ENCODE measurements around the gene AKAP1. TPM values are rescaled to one million over a fixed set of nuclear protein-coding genes. Genes with fewer than 3 reads are reported as not detected.

Gene AKAP1
- total RNA-seq, 1 donor from 2014 or later, result 24.6 TPM

GRCh38 chr17:57075193-57075592 lies 9.9 kb upstream of the AKAP1 start:
- H3K27ac Mint-ChIP-seq (ENCODE audit: unreplicated experiment), result no peak overlapping the region
- TF ChIP-seq CTCF (IDR thresholded peaks at IDR 0.05; ENCODE audit: unreplicated experiment), result no peak
- DNase-seq (ENCODE audit: low spot score), result no peak
- H3K9me3 Mint-ChIP-seq (ENCODE audit: unreplicated experiment), result no peaks in the 10 kb centered on the region
- H3K4me3 Mint-ChIP-seq (ENCODE audit: unreplicated experiment), result no peak overlapping the region
- H3K4me1 Mint-ChIP-seq (ENCODE audit: unreplicated experiment), result peaks cover 5% of the 10 kb centered on the region
- no peaks in the 10 kb centered on the region for H3K36me3 Mint-ChIP-seq (ENCODE audit: low read depth, unreplicated experiment)
- H3K27me3 Mint-ChIP-seq (ENCODE audit: unreplicated experiment), result no peaks in the 10 kb centered on the region

- Mint-ChIP-seq H3K4me1 (ENCODE audit: unreplicated experiment) (peaks cover 4% of the 10 kb centered on the region), H3K9me3 (ENCODE audit: unreplicated experiment) (no peaks in the 10 kb centered on the region), H3K27ac (ENCODE audit: unreplicated experiment) (no peak overlapping the region), H3K4me3 (ENCODE audit: unreplicated experiment) (no peak overlapping the region), H3K36me3 (ENCODE audit: low read depth, unreplicated experiment) (no peaks in the 10 kb centered on the region), H3K27me3 (ENCODE audit: unreplicated experiment) (no peaks in the 10 kb centered on the region)
- no peak for DNase-seq (ENCODE audit: low spot score)
- no peak for TF ChIP-seq CTCF (IDR thresholded peaks at IDR 0.05; ENCODE audit: unreplicated experiment)
These were observed 9.3 kb upstream of the AKAP1 start for GRCh38 chr17:57075785-57076184.

- Mint-ChIP-seq H3K36me3 (ENCODE audit: low read depth, unreplicated experiment) (no peaks in the 10 kb centered on the region), H3K27ac (ENCODE audit: unreplicated experiment) (no peak overlapping the region), H3K27me3 (ENCODE audit: unreplicated experiment) (peaks cover 1% of the 10 kb centered on the region), H3K4me3 (ENCODE audit: unreplicated experiment) (no peak overlapping the region), H3K9me3 (ENCODE audit: unreplicated experiment) (no peaks in the 10 kb centered on the region), H3K4me1 (ENCODE audit: unreplicated experiment) (peaks cover 9% of the 10 kb centered on the region)
- no peak for TF ChIP-seq CTCF (IDR thresholded peaks at IDR 0.05; ENCODE audit: unreplicated experiment)
- no peak for DNase-seq (ENCODE audit: low spot score)
These were observed 8.0 kb upstream of the AKAP1 start for GRCh38 chr17:57077000-57077399.

GRCh38 chr17:57078274-57078673 lies 6.8 kb upstream of the AKAP1 start:
- Mint-ChIP-seq H3K4me1 (ENCODE audit: unreplicated experiment) (peaks cover 12% of the 10 kb centered on the region), H3K9me3 (ENCODE audit: unreplicated experiment) (no peaks in the 10 kb centered on the region), H3K4me3 (ENCODE audit: unreplicated experiment) (no peak overlapping the region), H3K27me3 (ENCODE audit: unreplicated experiment) (peaks cover 4% of the 10 kb centered on the region), H3K27ac (ENCODE audit: unreplicated experiment) (no peak overlapping the region), H3K36me3 (ENCODE audit: low read depth, unreplicated experiment) (no peaks in the 10 kb centered on the region)
- DNase-seq (ENCODE audit: low spot score), result no peak
- no peak for TF ChIP-seq CTCF (IDR thresholded peaks at IDR 0.05; ENCODE audit: unreplicated experiment)

- TF ChIP-seq CTCF (IDR thresholded peaks at IDR 0.05; ENCODE audit: unreplicated experiment), result no peak
- H3K36me3 Mint-ChIP-seq (ENCODE audit: low read depth, unreplicated experiment), result no peaks in the 10 kb centered on the region
- H3K27me3 Mint-ChIP-seq (ENCODE audit: unreplicated experiment), result peaks cover 8% of the 10 kb centered on the region
- no peak for DNase-seq (ENCODE audit: low spot score)
- no peak overlapping the region for H3K27ac Mint-ChIP-seq (ENCODE audit: unreplicated experiment)
- H3K9me3 Mint-ChIP-seq (ENCODE audit: unreplicated experiment), result no peaks in the 10 kb centered on the region
- peaks cover 23% of the 10 kb centered on the region for H3K4me1 Mint-ChIP-seq (ENCODE audit: unreplicated experiment)
- no peak overlapping the region for H3K4me3 Mint-ChIP-seq (ENCODE audit: unreplicated experiment)
These were observed 4.3 kb upstream of the AKAP1 start for GRCh38 chr17:57080718-57081117.

Data from endothelial cell (in vitro differentiated cells).